ENCODE measurements around the gene ZFYVE16. TPM values are rescaled to one million over a fixed set of nuclear protein-coding genes. Genes with fewer than 3 reads are reported as not detected.
"Not testable (repeated sequence)": the region's sequence is repeated elsewhere in the genome, so short reads cannot be mapped to it uniquely, and the experiment has no call there.

Gene ZFYVE16
- 50.3 TPM for total RNA-seq
- long read RNA-seq, full-length matches to known transcripts, result 5 of 20 reads
- long read RNA-seq, partial matches to known transcripts, result 5 of 20 reads
- long read RNA-seq, other reads (novel, unspliced or antisense), result 10 of 20 reads

- DNase-seq (ENCODE audit: low spot score), result peak; percentile 99
- intact Hi-C loops (cut with DNase I), result loop anchor here (5.0 to 10.0 kb wide), 3 partner anchors 151 to 316 kb away; partner anchors contain the start of gene SERINC5
Measured at GRCh38 chr5:80407735-80408483, at the start of gene ZFYVE16. ZFYVE16 (plus strand) TSS chr5:80408064; CDS start chr5:80434148, 26,084 bp downstream.

GRCh38 chr5:80360914-80361444 is 46.9 kb upstream of the ZFYVE16 start:
- intact Hi-C loops (cut with DNase I), result no loop called here

GRCh38 chr5:80364892-80365291 is 43.0 kb upstream of the ZFYVE16 start:
- DNase-seq (ENCODE audit: low spot score), result no peak
- intact Hi-C loops (cut with DNase I), result no loop called here

More at GRCh38 chr5:80360914-80361444, 46.9 kb upstream of the ZFYVE16 start:
- no peak for DNase-seq (ENCODE audit: low spot score)

DNA sequence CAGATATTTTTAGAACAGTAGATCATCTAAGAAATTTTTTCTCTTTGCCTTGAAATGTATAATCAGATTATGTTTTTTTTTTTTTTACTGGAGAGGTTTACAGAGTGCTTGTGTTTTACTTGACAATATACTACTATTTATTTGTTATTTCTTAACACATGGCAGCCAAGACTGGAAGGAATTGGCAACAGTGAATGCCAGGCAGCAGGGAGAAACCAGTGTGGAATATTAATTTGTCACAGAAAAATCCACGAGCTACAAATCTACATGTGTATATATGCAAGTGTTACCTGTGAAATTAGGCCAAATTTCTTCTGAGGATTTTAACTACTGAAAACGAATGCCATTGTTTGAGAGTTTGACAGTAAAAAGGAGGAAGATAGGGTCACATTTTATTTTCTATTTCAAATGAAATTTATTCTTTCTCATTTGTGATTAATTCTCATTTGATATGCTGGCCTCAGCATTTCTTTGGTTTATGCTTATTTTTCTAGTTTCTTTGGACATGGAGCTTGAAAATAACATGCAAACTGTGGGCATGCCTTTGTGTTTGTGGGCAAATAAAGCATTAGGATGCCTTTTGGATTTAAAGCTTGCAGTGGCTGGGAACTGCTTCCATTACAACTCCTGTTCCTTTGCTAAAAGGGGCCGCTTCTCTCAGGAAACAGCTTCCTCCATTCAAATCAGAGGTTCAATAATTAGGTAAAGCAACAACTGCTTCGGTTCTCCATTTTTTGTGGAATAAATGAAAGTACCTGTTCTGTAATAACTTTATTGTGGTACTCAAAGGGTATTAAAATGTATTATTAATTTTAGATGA is 39.0 kb upstream of the ZFYVE16 start:
- intact Hi-C loops (cut with DNase I), result no loop called here
- DNase-seq (ENCODE audit: low spot score), result no peak

- intact Hi-C loops (cut with DNase I), result no loop called here
- no peak for DNase-seq (ENCODE audit: low spot score)
Measured at GRCh38 chr5:80369521-80369920, 38.3 kb upstream of the ZFYVE16 start.

DNA sequence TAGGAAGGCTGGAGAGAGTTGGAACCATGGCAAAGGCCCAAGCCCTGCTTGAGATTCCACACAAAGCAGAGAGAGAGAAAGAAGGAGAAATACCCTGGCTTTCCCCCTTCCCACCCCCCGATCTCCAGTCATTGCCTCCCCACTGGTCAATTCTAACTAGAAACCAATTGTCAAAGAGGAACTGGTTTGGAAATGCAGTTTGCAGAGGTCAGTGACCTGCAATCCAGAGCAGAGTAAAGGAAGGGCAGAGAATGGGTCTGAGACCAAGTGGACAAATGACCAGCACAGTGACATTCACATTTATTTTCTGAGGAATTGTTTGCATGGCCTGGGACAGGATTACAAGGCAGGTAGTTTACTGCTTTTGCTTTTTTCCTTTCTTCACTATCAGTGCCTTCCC is 37.5 kb upstream of the ZFYVE16 start:
- DNase-seq (ENCODE audit: low spot score), result no peak
- intact Hi-C loops (cut with DNase I), result no loop called here

- intact Hi-C loops (cut with DNase I), result no loop called here
Measured at GRCh38 chr5:80372780-80373179, 35.1 kb upstream of the ZFYVE16 start.

GRCh38 chr5:80374188-80374587 is 33.7 kb upstream of the ZFYVE16 start:
- intact Hi-C loops (cut with DNase I), result no loop called here

More at GRCh38 chr5:80372780-80373179, 35.1 kb upstream of the ZFYVE16 start:
- no peak for DNase-seq (ENCODE audit: low spot score)

GRCh38 chr5:80376557-80376956 is 31.3 kb upstream of the ZFYVE16 start:
- intact Hi-C loops (cut with DNase I), result no loop called here
- DNase-seq (ENCODE audit: low spot score), result no peak

More at GRCh38 chr5:80374188-80374587, 33.7 kb upstream of the ZFYVE16 start:
- DNase-seq (ENCODE audit: low spot score), result no peak

DNA sequence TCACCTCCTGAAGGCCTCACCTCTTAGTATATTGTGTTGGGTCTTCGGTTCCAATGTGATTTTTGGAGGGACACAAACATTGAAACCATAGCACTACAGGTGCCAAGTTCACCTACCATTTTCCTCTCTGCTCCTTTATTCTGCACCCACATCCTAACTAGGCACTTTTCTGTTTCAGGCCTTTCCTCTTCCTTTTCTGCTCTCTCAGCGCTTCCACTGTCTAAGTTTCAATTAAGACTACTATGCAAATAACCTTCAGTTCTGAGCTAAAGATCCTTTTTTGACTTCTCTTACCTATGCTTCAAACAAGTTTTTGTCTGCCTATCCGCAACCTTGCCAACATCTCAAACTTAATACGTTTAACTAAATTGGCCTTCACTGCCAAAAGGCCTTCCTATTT is 25.4 kb upstream of the ZFYVE16 start:
- intact Hi-C loops (cut with DNase I), result no loop called here

DNA sequence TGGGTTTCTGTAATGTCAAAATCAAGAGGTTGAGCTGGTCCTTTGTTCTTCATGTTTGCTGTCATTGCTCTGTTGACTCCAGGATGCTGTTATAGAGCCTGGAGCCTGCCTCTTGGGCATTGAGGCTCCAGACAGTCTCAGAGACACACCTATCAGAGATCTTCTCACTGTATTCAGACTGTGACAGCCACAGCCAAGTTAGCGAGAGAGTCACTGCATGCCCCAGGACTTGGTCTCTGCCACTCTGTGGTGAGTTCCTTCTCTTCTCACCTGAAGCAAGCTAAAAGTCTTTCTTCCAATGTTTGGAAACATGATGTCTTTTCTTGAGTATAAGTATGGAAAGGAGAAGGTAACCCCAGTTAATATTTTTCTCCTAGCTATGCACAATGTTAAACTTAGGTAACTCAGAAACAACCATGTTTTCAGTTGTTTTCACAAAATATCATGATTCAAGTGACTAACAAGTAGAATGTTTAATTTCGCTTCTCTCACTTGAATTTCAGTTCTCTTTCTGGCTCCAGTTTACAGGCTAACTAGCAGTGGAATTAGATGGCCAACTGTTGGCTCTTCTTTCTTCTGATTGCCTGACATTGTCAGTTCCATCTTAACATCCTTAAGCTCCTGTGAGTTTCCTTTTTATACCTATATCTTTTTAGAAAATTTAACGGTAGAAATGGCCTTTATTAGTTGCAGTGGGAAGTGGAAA is 20.6 kb upstream of the ZFYVE16 start:
- intact Hi-C loops (cut with DNase I), result no loop called here
- no peak for DNase-seq (ENCODE audit: low spot score)

More for the DNA sequence above, 25.4 kb upstream of the ZFYVE16 start:
- no peak for DNase-seq (ENCODE audit: low spot score)

GRCh38 chr5:80389580-80389979 is 18.3 kb upstream of the ZFYVE16 start:
- no peak for DNase-seq (ENCODE audit: low spot score)

DNA sequence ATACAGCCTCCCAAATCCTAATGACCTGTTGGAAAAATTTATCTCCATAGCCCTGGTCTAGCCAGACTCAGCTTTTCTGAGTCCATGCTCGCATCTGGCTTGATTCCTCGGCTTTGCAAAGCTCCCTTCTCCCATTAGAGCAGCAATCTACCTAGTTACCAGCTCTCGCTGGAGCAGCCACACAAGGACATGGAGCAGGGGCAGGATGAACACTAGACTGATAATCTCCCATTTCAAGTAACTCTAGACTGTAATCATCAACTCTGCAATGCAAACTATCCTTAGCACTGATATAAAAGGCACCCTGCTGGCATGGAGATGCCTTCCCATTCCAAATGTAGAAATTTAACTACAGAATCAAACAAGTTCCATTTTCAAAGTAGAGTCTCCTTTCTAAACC is 17.5 kb upstream of the ZFYVE16 start:
- DNase-seq (ENCODE audit: low spot score); intact Hi-C loops (cut with DNase I): not testable (repeated sequence)

More at GRCh38 chr5:80389580-80389979, 18.3 kb upstream of the ZFYVE16 start:
- intact Hi-C loops (cut with DNase I), result no loop called here

DNA sequence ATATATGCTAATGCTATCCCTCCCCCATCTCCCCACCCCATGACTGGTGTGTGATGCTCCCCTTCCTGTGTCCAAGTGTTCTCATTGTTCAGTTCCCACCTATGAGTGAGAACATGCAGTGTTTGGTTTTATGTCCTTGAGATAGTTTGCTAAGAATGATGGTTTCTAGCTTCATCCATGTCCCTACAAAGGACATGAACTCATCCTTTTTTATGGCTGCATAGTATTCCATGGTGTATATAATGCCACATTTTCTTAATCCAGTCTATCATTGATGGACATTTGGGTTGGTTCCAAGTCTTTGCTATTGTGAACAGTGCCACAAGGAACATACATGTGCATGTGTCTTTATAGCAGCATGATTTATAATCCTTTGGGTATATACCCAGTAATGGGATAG is 16.6 kb upstream of the ZFYVE16 start:
- DNase-seq (ENCODE audit: low spot score); intact Hi-C loops (cut with DNase I): not testable (repeated sequence)

DNA sequence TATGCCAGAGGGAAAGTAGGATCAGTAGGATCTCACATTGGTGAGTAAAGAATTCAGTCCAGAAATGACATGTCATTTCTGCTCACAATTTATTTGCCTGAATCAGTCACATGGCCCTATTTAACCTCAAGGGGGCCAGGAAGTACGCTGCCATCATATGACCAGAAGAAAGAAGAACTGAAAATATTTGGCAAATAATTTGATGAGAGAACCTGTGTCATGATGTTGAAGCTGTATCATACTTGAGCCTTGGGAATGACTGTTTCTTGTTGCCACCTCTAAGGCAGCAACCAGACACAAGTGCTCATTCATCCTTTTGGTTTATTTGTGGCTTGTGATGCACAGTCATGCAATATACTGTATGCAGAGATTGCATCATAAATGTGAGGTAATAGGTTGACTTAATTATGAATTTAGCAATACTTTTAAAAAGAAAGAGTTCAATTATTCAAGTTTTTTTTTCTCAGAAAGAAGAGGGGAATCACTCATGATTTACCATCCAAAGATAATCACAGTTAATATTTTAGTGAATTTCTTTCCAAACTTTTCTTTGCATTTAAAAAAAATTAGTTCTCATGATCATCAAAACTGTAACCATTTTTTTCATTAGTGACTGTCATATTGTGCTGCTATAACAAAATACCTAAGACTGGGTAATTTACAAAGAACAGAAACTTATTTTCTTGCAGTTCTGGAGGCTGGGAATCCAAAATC is 8.2 kb upstream of the ZFYVE16 start:
- intact Hi-C loops (cut with DNase I), result loop anchor here (10.0 kb wide), 1 partner anchor 185 kb away; no protein-coding TSS in a partner anchor
- no peak for DNase-seq (ENCODE audit: low spot score)

GRCh38 chr5:80400368-80400767 is 7.5 kb upstream of the ZFYVE16 start:
- intact Hi-C loops (cut with DNase I), result loop anchor here (10.0 kb wide), 1 partner anchor 186 kb away; no protein-coding TSS in a partner anchor

GRCh38 chr5:80403782-80404181 is 4.1 kb upstream of the ZFYVE16 start:
- DNase-seq (ENCODE audit: low spot score), result no peak
- intact Hi-C loops (cut with DNase I), result loop anchor here (10.0 kb wide), 1 partner anchor 189 kb away; no protein-coding TSS in a partner anchor

More at GRCh38 chr5:80400368-80400767, 7.5 kb upstream of the ZFYVE16 start:
- DNase-seq (ENCODE audit: low spot score), result not testable (repeated sequence)

GRCh38 chr5:80406980-80407734 is 707 bp upstream of the ZFYVE16 start:
- intact Hi-C loops (cut with DNase I), result loop anchor here (5.0 to 10.0 kb wide), 3 partner anchors 150 to 315 kb away; partner anchors contain the start of gene SERINC5

More at GRCh38 chr5:80406980-80407734, 707 bp upstream of the ZFYVE16 start:
- DNase-seq (ENCODE audit: low spot score), result no peak
